HUES48 (cell line): ENCODE measurements around the gene CSK.

ENCODE experiments used
- H3K27ac ChIP-seq: one replicate; pipeline ENCODE4 v1.7.0; 2013; ENCODE audit warnings: low read depth, low read length, inconsistent platforms
- H3K27me3 ChIP-seq: 2 replicates; pipeline ENCODE4 v1.6.1; 2013; ENCODE audit warnings: mild to moderate bottlenecking, low read length; ENCODE audit not compliant: control insufficient read depth, insufficient read depth
- H3K36me3 ChIP-seq: 2 replicates; pipeline ENCODE4 v1.6.1; 2013; ENCODE audit warnings: low read length; ENCODE audit not compliant: control insufficient read depth, insufficient read depth
- H3K4me1 ChIP-seq: 2 replicates; pipeline ENCODE4 v1.6.1; 2013; ENCODE audit warnings: mild to moderate bottlenecking, low read length; ENCODE audit not compliant: control insufficient read depth, insufficient read depth
- H3K4me3 ChIP-seq: 2 replicates; pipeline ENCODE4 v1.5.1; 2013; ENCODE audit warnings: mild to moderate bottlenecking, low read depth, low read length
- H3K9ac ChIP-seq: 2 replicates; pipeline ENCODE4 v1.6.1; 2013; ENCODE audit warnings: mild to moderate bottlenecking, low read depth, low read length, moderate library complexity
- H3K9me3 ChIP-seq: 2 replicates; pipeline ENCODE4 v1.6.1; 2013; ENCODE audit warnings: low read length; ENCODE audit not compliant: control insufficient read depth, insufficient read depth

CSK gene

GRCh38 chr15:74752531-74752930 is 29.3 kb upstream of the CSK start:
- Histone ChIP-seq H3K27ac (no peak overlapping the region), H3K9me3 (no peaks in the 10 kb centered on the region), H3K36me3 (no peaks in the 10 kb centered on the region), H3K27me3 (peaks cover 5% of the 10 kb centered on the region; the same call in 1 of the 2 replicates), H3K4me1 (0 out of 2 replicates have a peak, but pooled peaks cover 3% of the 10 kb centered on the region), H3K9ac (no peak overlapping the region), H3K4me3 (no peak overlapping the region)

- no peak overlapping the region for H3K4me3 ChIP-seq
- no peak overlapping the region for H3K9ac ChIP-seq
- H3K27ac ChIP-seq, result no peak overlapping the region
- H3K9me3 ChIP-seq, result no peaks in the 10 kb centered on the region
- H3K27me3 ChIP-seq, result no peaks in the 10 kb centered on the region; the same call in 1 of the 2 replicates
- H3K36me3 ChIP-seq, result no peaks in the 10 kb centered on the region
- H3K4me1 ChIP-seq, result 0 out of 2 replicates have a peak, but pooled peaks cover 3% of the 10 kb centered on the region
Observed at GRCh38 chr15:74754593-74755215, 27.2 kb upstream of the CSK start.

GRCh38 chr15:74758736-74759135 is 23.1 kb upstream of the CSK start:
- no peak overlapping the region for H3K9ac ChIP-seq
- no peak overlapping the region for H3K27ac ChIP-seq
- H3K36me3 ChIP-seq, result no peaks in the 10 kb centered on the region
- H3K27me3 ChIP-seq, result no peaks in the 10 kb centered on the region
- H3K9me3 ChIP-seq, result no peaks in the 10 kb centered on the region
- H3K4me1 ChIP-seq, result no peaks in the 10 kb centered on the region
- no peak overlapping the region for H3K4me3 ChIP-seq

- no peaks in the 10 kb centered on the region for H3K4me1 ChIP-seq
- peak overlapping the region; percentile 55 for H3K27ac ChIP-seq
- H3K27me3 ChIP-seq, result no peaks in the 10 kb centered on the region
- H3K4me3 ChIP-seq, result no peak overlapping the region
- H3K9me3 ChIP-seq, result no peaks in the 10 kb centered on the region
- no peaks in the 10 kb centered on the region for H3K36me3 ChIP-seq
- H3K9ac ChIP-seq, result no peak overlapping the region
Observed at GRCh38 chr15:74762791-74763150, 19.1 kb upstream of the CSK start.

- Histone ChIP-seq H3K36me3 (no peaks in the 10 kb centered on the region), H3K9ac (no peak overlapping the region; the same call in 1 of the 2 replicates), H3K9me3 (no peaks in the 10 kb centered on the region), H3K4me1 (no peaks in the 10 kb centered on the region), H3K4me3 (no peak overlapping the region), H3K27ac (no peak overlapping the region), H3K27me3 (no peaks in the 10 kb centered on the region)
Observed at GRCh38 chr15:74763416-74763815, 18.5 kb upstream of the CSK start.

GRCh38 chr15:74767167-74768098 is 14.4 kb upstream of the CSK start:
- no peak overlapping the region for H3K9ac ChIP-seq
- H3K4me1 ChIP-seq, result peaks cover 2% of the 10 kb centered on the region
- no peaks in the 10 kb centered on the region for H3K36me3 ChIP-seq
- no peaks in the 10 kb centered on the region for H3K9me3 ChIP-seq
- H3K4me3 ChIP-seq, result no peak overlapping the region
- H3K27me3 ChIP-seq, result no peaks in the 10 kb centered on the region
- H3K27ac ChIP-seq, result no peak overlapping the region

- Histone ChIP-seq H3K9me3 (no peaks in the 10 kb centered on the region), H3K4me3 (peak overlapping the region; percentile 35; the same call in 1 of the 2 replicates), H3K27me3 (no peaks in the 10 kb centered on the region), H3K9ac (no peak overlapping the region), H3K36me3 (no peaks in the 10 kb centered on the region), H3K4me1 (peaks cover 7% of the 10 kb centered on the region), H3K27ac (no peak overlapping the region)
Observed at GRCh38 chr15:74768099-74768770, 13.6 kb upstream of the CSK start.

GRCh38 chr15:74768771-74769342 is 13.0 kb upstream of the CSK start:
- H3K4me1 ChIP-seq, result peaks cover 12% of the 10 kb centered on the region
- H3K36me3 ChIP-seq, result no peaks in the 10 kb centered on the region
- H3K9ac ChIP-seq, result no peak overlapping the region
- H3K4me3 ChIP-seq, result peak overlapping the region; percentile 35; the same call in 1 of the 2 replicates
- no peak overlapping the region for H3K27ac ChIP-seq
- H3K9me3 ChIP-seq, result no peaks in the 10 kb centered on the region
- H3K27me3 ChIP-seq, result no peaks in the 10 kb centered on the region

- no peak overlapping the region for H3K9ac ChIP-seq
Observed at GRCh38 chr15:74769463-74770025, 12.3 kb upstream of the CSK start.

GRCh38 chr15:74770211-74770903 is 11.5 kb upstream of the CSK start:
- Histone ChIP-seq H3K27me3 (no peaks in the 10 kb centered on the region), H3K9me3 (no peaks in the 10 kb centered on the region), H3K36me3 (no peaks in the 10 kb centered on the region), H3K4me3 (no peak overlapping the region), H3K4me1 (peaks cover 16% of the 10 kb centered on the region), H3K9ac (no peak overlapping the region), H3K27ac (no peak overlapping the region)

More at GRCh38 chr15:74769463-74770025, 12.3 kb upstream of the CSK start:
- no peaks in the 10 kb centered on the region for H3K27me3 ChIP-seq
- peaks cover 16% of the 10 kb centered on the region for H3K4me1 ChIP-seq
- H3K9me3 ChIP-seq, result no peaks in the 10 kb centered on the region
- H3K4me3 ChIP-seq, result no peak overlapping the region
- H3K36me3 ChIP-seq, result no peaks in the 10 kb centered on the region
- no peak overlapping the region for H3K27ac ChIP-seq
